Activated CD8-positive, alpha-beta memory T cell treated with anti-CD3 and anti-CD28 coated beads, Interleukin-2, amount 50 U/mL, for 48 hours (primary cell): ENCODE results near the gene DMC1.
"Not testable (repeated sequence)": the region's sequence is repeated elsewhere in the genome, so short reads cannot be mapped to it uniquely, and the experiment has no call there.

Experiments used
- DNase-seq: peaks from one replicate; pipeline ENCODE4 v3.0.0-alpha.2; 2020

DMC1 gene

DNA sequence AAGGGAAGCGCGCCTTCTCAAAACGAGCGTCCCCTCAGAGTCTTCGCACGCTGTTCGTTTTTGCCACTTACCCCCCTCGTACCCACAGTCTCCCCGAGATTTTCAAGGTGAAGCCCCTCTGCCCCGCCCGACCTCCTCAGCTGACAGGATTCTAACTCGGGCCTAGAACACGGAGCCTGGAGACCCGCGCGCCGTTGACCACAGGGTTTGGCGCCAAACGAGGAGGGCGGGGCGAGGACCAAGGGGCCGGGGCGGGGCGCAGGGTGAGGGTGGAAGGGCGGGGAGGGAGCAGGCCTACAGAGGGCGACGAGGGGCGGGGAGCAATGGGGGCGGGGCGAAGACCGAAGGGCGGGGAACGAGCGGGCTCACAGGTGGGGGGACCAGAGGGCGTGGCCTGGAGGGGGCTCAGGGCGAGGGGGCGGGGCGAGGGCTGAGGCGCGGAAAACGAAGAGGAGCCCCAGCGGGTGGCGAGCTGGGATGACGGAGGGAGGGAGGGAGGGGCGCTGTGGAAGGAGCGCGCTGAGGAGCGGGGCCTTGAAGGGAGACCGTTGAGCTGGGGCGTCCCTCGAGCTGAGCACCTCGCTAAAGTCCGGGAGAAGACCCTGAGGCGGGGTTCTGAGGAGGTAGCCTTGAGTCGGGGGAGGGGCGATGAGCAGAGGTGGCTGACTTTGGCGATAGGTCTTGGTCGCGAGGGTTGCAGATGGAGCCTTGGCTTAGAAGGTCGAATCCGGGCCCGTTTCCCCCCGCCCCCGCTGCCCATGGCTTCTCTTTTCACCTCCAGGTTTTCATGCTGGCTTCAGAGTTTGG is at the start of gene DMC1:
Gene DMC1 (minus strand): TSS at position 212 of the 807 bp plus-strand sequence. CDS start 1,927 bp downstream, outside the sequence.
- DNase-seq, result peak; percentile 98

GRCh38 chr22:38618682-38619081 is 48.7 kb upstream of the DMC1 start:
- DNase-seq, result no peak

DNA sequence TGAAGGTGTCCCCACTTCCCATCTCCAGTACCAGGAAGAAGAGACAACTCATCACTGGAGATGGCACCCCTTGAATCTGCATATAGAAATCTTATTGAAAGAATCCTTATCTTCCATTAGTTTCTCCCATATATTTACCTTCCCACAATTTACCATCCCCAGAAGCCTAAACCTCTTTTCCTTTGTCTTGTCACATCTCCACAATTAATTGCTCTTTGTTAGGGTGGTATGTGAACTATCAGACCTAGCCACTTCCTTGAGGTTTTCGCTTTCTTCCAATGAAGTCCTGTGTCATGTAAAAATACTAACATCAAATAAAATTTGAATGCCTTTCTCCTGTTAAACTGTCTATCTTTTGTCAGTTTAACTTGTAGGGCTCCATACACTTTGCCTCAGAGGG is 48.3 kb upstream of the DMC1 start:
- DNase-seq, result no peak

GRCh38 chr22:38615064-38615405 is 45.1 kb upstream of the DMC1 start:
- DNase-seq, result not testable (repeated sequence)

DNA sequence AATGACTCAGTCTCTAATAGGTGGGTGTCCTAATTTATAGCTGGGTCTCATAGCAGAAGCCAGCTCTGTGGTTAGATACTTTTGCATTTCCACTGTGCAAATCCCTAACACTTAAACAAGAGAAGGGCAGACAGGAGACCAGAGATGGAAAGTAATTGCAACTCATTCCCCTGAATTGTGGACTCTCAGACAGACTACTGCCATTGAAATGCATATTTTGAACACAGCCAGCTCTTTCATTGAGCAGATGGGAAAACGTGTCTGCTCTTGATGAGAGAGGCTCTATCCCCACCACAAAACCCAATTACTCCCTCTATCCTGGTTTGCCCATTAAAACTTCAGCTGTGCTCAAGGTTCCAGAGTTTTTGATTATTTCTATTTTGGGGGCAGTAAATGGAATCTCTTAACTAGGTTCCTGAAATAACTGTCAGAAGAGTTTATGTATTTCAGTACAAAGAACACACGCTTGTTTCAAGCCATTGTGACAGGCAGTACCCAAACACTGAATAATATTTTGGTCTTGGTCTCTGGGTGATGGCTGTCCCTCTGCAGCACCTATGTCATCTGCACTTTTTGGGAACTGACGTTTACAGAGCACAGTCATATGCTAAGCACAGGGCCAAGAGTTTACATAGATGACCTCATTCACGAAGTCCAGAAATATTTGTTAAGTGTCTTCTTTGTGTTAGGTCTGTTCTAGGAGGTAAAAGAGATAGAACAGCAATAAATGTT is 44.5 kb upstream of the DMC1 start:
- no peak for DNase-seq

GRCh38 chr22:38613588-38613987 is 43.6 kb upstream of the DMC1 start:
- DNase-seq, result no peak

DNA sequence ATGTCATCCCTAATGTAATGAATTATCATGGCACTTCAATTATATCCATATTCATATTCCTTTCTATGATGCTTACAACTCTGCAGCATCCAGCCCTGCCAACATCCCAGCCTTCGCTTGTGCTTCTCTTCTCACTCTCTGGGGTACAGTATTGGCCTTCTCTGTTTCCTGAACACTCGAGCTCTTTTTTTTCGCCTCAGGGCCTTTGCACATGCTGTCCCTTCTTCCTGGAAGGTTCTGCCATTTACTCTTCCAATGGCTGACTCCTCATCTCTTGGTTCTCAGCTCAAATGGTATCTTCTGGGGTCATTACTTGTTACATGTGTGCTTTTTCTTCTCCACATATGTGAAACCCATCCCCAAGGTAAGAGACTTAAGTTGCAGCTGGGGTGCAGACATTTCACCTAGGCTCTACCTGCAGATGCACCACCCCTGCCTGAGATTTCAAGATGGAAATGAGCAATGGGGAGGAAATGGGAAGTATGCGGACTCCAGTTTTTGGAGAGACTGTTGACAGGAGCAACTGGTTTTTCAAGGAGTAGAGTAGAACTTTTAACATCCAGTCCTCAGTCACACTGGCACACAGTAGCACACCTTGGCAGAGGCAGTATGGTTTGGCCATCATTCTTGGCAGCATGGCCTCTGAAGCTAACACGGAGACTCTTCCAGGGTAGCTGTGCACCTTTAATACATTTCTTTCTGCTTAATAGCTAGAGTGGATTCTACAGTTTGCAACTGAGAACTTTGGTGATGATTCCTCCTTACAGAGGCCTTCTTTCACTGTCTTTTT is 42.4 kb upstream of the DMC1 start:
- DNase-seq, result no peak

- no peak for DNase-seq
These were observed 41.6 kb upstream of the DMC1 start for GRCh38 chr22:38611559-38611958.

DNA sequence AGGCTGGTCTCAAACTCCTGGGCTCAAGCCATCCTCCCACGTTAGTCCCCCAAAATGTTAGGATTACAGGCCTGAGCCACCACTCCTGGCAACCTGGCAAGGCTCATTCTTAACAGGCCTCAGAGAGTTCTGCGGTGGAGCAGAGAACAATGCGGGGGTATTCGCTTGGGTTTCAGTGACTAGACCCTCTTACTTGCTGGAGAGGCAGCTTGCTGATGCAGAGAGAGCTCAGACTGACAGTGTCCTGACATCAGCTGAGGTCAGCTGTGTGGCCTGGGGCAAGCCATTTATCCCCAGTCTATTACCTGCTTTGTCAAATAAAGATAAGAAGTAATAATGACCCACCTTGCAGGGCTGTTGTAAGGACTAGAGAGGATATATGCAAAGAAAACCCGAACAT is 40.3 kb upstream of the DMC1 start:
- DNase-seq, result no peak

DNA sequence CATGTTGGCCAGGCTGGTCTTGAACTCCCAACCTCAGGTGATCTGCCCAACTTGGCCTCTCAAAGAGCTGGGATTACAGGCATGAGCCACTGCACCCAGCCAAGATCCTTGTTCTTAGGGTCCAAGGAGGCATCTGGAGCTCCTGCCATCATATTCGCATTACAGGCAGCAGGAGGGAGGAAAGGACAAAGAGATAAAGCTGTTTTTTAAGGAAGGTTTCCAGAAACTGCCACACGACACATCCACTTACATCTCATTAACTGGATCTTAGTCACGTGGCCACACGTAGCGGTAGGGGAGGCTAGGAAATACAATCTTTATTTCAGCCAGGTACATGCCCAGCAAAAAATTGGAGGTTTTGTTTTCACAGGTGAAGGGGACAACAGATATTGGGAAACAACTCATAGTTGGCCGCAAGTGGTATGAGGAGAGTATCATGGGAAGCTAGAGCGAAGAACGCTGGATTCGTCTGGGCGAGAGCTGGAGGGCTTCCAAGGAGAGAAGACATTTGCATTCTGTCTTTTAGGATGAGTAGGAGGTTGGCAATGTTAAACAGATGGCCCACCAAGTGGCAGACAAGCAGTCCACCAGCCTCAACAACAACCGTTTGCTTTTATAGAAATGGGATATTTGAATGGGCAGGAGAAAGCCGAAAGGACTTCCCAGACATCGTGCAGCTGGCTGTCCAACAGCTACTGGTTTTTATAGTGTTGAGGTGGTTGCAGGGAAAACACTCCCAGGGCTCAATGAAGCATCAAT is 39.2 kb upstream of the DMC1 start:
- no peak for DNase-seq

DNA sequence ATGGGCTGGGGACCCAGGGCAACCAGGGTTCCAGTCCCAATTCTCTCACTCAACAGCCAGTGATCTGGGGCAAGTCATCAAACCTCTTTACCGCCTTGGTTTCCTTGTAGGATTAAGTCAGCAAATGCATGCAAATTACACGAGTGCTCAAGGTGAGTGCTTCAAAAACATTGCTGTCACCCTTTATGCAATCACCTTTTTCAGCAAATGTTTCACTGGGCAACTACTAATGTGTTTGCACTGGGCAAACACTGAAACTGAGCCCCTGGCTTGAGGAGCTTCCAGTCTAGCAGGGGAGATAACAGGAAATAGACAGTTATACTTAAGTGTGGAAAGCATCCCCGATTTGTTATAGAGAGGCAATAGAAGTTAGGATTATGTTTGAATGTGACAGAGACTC is 37.7 kb upstream of the DMC1 start:
- DNase-seq, result no peak

DNA sequence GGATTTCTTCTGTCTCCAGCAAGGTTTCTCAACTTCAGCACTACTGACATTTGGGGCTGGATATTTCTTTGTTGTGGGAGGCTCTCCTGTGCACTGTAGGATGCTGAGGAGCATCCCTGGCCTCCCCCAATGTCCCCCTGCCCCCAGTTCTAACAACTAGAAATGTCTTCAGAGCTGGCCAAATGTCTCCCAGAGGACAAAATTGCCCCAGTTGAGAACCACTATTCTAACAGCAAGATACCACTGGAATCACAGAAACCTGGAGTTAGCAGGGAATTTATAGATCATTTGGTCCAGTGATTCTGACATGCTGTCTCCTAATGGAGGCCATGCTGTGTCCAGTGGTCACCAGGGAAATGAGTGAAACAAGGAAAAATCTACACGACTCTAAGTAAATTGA is 32.2 kb upstream of the DMC1 start:
- DNase-seq, result no peak

DNA sequence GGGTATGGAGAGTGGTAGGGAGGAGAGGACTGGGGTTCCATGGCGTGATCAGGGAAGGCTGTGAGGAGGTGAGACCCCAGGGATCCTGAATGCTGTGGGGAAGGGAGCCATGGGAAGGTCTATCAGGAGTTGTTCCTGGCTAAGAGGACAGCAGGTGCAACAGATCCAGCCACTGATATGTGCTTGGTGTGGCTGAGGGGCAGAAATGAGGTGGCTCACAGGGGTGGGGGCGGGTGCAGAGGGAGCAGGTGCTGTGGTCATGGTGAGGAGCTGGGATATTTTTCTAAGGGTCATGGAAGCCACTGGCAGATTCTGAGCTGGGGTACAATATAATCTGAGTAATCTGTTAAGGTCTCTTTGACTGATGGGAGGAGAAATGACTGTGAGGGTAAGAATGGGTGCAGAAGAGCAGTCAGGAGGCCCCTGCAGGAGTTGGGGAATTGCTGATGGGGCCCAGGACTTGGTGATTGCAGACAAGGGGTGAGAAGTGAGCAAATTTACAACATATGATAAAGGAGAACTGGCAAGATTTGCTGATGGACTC is 31.3 kb upstream of the DMC1 start:
- no peak for DNase-seq

DNA sequence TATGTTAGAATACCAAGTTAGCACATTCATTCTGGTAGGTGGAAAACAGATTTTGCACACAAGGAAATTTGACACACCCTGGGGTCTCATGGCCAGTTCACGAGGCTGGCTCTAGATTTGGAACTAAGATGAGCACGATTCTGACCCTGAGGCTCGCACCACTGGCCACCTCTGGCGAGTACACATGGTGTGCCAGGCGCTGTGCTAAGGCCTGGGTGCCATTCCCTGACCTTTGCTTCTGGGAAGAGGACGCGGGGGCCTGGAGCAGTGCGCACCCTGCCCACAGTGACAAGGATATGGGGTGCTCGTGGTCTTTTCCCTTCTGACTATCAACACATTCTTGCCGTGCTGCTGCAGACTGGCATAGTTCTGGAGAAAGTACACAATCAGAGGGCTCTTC is 29.5 kb upstream of the DMC1 start:
- DNase-seq, result no peak

GRCh38 chr22:38582923-38583322 is 12.9 kb upstream of the DMC1 start:
- DNase-seq, result not testable (repeated sequence)

- no peak for DNase-seq
These were observed 8.5 kb upstream of the DMC1 start for GRCh38 chr22:38578505-38578904.

- no peak for DNase-seq
These were observed 2.1 kb upstream of the DMC1 start for GRCh38 chr22:38572065-38572464.

DNA sequence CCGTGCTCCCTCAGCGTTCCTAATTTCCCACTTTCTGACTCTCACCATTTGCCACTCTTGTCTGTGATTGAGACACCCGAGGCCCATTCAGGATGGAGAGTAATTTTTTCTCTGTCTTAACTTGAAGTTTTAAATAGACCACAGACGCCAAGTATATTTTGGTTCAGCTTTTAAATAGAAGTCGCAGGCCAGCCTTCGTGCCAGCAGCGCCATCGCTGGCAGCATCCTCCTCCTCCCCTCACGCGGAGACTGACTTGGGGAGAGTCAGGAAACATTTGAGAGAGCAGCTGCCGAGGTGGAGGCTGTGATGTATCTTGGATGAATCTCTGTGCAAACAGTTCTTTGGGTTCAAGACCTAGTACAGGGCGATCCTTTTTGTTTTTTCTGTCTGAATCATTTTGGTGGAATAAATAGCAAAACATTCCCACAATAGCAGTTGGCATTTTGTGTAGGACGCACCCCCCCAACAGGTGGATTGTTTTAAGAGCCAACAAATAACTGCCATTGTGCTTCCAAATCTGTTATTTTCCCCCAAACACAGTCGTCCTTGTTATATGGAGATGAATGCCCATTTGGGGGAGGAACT is 889 bp upstream of the DMC1 start:
- DNase-seq, result peak; percentile 65

DNA sequence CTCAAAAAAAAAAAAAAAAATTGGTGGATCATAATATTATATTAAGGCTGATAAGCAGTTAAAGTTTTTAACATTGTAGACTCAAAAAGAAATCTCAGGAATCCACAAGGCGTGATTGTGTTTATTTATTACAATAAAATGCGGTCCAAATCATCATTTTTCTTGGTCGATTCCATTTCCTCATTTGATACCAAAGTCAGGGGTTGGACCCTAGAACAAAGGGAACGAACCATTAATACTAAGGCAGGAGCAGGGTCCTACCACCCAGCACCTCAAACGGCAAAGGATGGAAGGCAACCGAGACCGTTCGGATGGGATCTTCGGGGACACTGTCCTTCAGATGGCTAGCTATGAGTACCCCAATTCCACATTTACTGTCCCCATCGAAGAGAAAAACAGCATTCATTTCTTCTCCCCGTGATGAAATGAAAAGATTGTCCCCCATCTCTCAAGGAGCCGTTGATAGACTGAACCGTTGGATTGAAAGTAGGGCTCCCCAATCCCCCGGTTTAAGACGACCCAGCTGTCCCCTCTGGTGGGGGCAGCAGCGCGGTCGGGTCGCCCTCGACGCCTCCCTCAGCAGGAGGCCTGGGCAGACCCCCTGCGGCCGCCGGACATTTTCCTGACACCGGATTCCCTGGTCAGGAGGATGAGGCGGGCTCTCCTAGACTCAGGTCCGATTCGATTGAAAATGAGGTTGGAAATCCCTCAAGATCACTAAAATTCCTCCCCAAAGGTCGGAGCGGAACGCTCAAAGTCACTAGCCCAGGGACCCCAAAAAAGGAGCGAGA is 607 bp downstream of the DMC1 start:
- DNase-seq, result peak; percentile 48

- no peak for DNase-seq
These were observed 2.3 kb downstream of the DMC1 start for GRCh38 chr22:38567531-38568285.
